Panc1 (cell line): ENCODE measurements around the gene SCNN1G. TPM values are rescaled to one million over a fixed set of nuclear protein-coding genes. Genes with fewer than 3 reads are reported as not detected.

Source experiments
- ATAC-seq: fragments of 200-7000 bp; cut with Tn5 transposase; 2 replicates; pipeline ENCODE4 v1.9.1; 2020; ENCODE audit warnings: mild to moderate bottlenecking, moderate library complexity
- BruUV-seq: library from RNA; stranded (reverse); fragments of 400-500 nt; replicated peaks from 2 replicates; lab custom pipeline; 2021; lab: Mats Ljungman, UMichigan
- CTCF ChIA-PET: fragments of 300-600 bp; sonication (Branson Sonifier 250); formaldehyde crosslinking; loops from one replicate; lab custom pipeline; 2022; ENCODE audit warnings: antibody characterized with exemption; lab: Charles Lee
- POLR2A ChIA-PET: fragments of 300-600 bp; sonication (Branson Sonifier 250); formaldehyde crosslinking; loops from one replicate; lab custom pipeline; 2022; ENCODE audit warnings: antibody characterized with exemption; lab: Charles Lee
- DNase-seq: peaks from one replicate; pipeline ENCODE4 v3.0.0-alpha.2; 2010; ENCODE audit warnings: low read depth, low spot score
- H3K27ac ChIP-seq: 2 replicates; pipeline ENCODE4 v1.5.1; 2011; ENCODE audit warnings: mild to moderate bottlenecking, low read length, inconsistent platforms
- H3K27me3 ChIP-seq: fragments of 200-500 bp; sonication (Bioruptor generic); 2 replicates; pipeline ENCODE4 v1.6.0; 2014; ENCODE audit warnings: low read length, inconsistent platforms; ENCODE audit not compliant: control insufficient read depth, insufficient read depth
- H3K36me3 ChIP-seq: fragments of 200-500 bp; sonication (Bioruptor generic); 2 replicates; pipeline ENCODE4 v1.5.1; 2014; ENCODE audit warnings: inconsistent platforms, mild to moderate bottlenecking, low read length, moderate library complexity; ENCODE audit not compliant: control insufficient read depth, insufficient read depth
- H3K4me1 ChIP-seq: 2 replicates; pipeline ENCODE4 v1.5.1; 2011; ENCODE audit warnings: inconsistent platforms, mild to moderate bottlenecking, low read length, moderate library complexity; ENCODE audit not compliant: control insufficient read depth, insufficient read depth
- H3K4me3 ChIP-seq, 2 experiments: 2 replicates each; pipeline ENCODE4 v1.5.1; 2011 to 2012; ENCODE audit warnings: low read depth in 2 of 2, low read length in 2 of 2, mild to moderate bottlenecking in 2 of 2, inconsistent platforms in 1 of 2, moderate library complexity in 1 of 2
- H3K9me3 ChIP-seq: fragments of 200-500 bp; sonication (Bioruptor generic); 2 replicates; pipeline ENCODE4 v1.5.1; 2014; ENCODE audit warnings: low read depth, mild to moderate bottlenecking, inconsistent platforms, low read length, moderate library complexity; ENCODE audit not compliant: control insufficient read depth, insufficient read depth
- POLR2AphosphoS5 ChIP-seq: IDR thresholded peaks from 2 replicates; pipeline ENCODE4 v1.6.1; 2012; ENCODE audit warnings: mild to moderate bottlenecking, low read depth, low read length, moderate library complexity
- SIN3A ChIP-seq: IDR thresholded peaks from 2 replicates; pipeline ENCODE4 v1.6.1; 2012; ENCODE audit warnings: low read depth, mild to moderate bottlenecking, low read length, moderate library complexity, borderline replicate concordance; ENCODE audit not compliant: insufficient read depth
- TCF7L2 ChIP-seq: IDR thresholded peaks from 2 replicates; pipeline ENCODE4 v1.6.1; 2011; ENCODE audit warnings: mild to moderate bottlenecking, low read depth, low read length, inconsistent platforms
- in situ Hi-C: cut with HindIII; loops from 2 replicates; pipeline ENCODE4 v1.10.0; 2016; ENCODE audit warnings: low sequenced_read_pairs, low pct_unique_long_range_greater_than_20kb
- intact Hi-C: fragments of 100-400 bp; cut with micrococcal nuclease; formaldehyde crosslinking; loops from one replicate; pipeline ENCODE4 v1.10.0; 2022; ENCODE audit not compliant: unreplicated experiment
- total RNA-seq: library from RNA; stranded (reverse); gene quantifications from one replicate; pipeline ENCODE4 v1.2.1, GENCODE V29; 2021; ENCODE audit not compliant: unreplicated experiment
- TF ChIP-seq, protein P1 (sequence below), 2 experiments: IDR thresholded peaks; 2 replicates each; pipeline ENCODE4 v1.6.1; 2011 to 2012; ENCODE audit warnings: low read depth in 2 of 2, control low read depth in 1 of 2, low read length in 1 of 2, mild to moderate bottlenecking in 1 of 2, moderate library complexity in 1 of 2; ENCODE audit not compliant: insufficient read depth in 1 of 2
- TF ChIP-seq, protein P2 (sequence below): fragments of 450-650 bp; IDR thresholded peaks from 2 replicates; pipeline ENCODE4 v1.5.1; 2017; ENCODE audit warnings: mild to moderate bottlenecking

The SCNN1G gene
- total RNA-seq, 1 experiment from 2014 or later: 3.4 TPM

DNA sequence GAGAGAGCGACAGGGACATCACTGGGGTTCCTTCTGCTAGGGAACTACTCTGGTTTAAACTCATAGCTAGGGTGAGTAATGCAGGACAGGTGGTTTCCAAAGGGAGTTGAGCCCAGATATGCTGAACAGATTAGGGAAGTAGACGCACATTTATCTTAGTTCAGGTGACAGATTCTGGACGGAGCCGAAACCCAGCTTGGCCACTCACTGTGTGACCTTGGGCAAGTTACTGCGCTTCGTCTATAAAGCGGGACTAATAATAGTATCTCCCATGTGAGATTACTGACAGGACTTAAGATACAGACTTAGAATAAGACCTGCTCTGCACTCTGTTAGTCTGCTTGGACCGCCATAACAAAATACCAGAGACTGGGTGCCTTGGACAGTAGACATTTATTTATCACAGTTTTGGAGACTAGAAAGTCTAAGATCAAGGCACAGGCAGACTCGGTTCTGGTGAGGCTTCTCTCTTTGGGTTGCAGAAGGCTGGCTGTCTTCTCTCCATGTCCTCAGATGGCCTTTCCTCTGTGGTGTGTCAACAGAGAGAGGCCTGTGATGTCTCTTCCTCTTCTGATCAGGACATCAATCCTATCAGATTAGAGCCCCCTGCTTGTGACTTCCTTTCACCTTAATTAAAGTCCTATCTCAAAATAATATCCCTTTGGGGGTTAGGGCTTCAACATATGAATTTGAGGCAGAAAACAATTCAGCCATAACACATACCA is 12.1 kb downstream of the SCNN1G start:
- no peak for ATAC-seq
- H3K9me3 ChIP-seq: no peaks in the 10 kb centered on the region
- TF ChIP-seq, protein P1, sequence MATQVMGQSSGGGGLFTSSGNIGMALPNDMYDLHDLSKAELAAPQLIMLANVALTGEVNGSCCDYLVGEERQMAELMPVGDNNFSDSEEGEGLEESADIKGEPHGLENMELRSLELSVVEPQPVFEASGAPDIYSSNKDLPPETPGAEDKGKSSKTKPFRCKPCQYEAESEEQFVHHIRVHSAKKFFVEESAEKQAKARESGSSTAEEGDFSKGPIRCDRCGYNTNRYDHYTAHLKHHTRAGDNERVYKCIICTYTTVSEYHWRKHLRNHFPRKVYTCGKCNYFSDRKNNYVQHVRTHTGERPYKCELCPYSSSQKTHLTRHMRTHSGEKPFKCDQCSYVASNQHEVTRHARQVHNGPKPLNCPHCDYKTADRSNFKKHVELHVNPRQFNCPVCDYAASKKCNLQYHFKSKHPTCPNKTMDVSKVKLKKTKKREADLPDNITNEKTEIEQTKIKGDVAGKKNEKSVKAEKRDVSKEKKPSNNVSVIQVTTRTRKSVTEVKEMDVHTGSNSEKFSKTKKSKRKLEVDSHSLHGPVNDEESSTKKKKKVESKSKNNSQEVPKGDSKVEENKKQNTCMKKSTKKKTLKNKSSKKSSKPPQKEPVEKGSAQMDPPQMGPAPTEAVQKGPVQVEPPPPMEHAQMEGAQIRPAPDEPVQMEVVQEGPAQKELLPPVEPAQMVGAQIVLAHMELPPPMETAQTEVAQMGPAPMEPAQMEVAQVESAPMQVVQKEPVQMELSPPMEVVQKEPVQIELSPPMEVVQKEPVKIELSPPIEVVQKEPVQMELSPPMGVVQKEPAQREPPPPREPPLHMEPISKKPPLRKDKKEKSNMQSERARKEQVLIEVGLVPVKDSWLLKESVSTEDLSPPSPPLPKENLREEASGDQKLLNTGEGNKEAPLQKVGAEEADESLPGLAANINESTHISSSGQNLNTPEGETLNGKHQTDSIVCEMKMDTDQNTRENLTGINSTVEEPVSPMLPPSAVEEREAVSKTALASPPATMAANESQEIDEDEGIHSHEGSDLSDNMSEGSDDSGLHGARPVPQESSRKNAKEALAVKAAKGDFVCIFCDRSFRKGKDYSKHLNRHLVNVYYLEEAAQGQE (IDR thresholded peaks at IDR 0.05; ENCODE audit: insufficient read depth in 1 of 2, low read depth in 2 of 2, low read length in 1 of 2): no peak
- TF ChIP-seq SIN3A (no peak), POLR2AphosphoS5 (no peak), TCF7L2 (no peak)
- TF ChIP-seq, protein P2, sequence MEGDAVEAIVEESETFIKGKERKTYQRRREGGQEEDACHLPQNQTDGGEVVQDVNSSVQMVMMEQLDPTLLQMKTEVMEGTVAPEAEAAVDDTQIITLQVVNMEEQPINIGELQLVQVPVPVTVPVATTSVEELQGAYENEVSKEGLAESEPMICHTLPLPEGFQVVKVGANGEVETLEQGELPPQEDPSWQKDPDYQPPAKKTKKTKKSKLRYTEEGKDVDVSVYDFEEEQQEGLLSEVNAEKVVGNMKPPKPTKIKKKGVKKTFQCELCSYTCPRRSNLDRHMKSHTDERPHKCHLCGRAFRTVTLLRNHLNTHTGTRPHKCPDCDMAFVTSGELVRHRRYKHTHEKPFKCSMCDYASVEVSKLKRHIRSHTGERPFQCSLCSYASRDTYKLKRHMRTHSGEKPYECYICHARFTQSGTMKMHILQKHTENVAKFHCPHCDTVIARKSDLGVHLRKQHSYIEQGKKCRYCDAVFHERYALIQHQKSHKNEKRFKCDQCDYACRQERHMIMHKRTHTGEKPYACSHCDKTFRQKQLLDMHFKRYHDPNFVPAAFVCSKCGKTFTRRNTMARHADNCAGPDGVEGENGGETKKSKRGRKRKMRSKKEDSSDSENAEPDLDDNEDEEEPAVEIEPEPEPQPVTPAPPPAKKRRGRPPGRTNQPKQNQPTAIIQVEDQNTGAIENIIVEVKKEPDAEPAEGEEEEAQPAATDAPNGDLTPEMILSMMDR: no peak
- intact Hi-C loops: no loop called here
- no peak for DNase-seq
- in situ Hi-C loops: no loop called here
- no peaks in the 10 kb centered on the region for H3K4me1 ChIP-seq
- no peaks in the 10 kb centered on the region; the same call in 1 of the 2 replicates for H3K36me3 ChIP-seq
- no TSS peak for BruUV-seq
- ChIA-PET POLR2A (no interaction called here), CTCF (no interaction called here)
- H3K27me3 ChIP-seq: no peaks in the 10 kb centered on the region
- H3K27ac ChIP-seq: no peak overlapping the region
- H3K4me3 ChIP-seq: no peak overlapping the region

DNA sequence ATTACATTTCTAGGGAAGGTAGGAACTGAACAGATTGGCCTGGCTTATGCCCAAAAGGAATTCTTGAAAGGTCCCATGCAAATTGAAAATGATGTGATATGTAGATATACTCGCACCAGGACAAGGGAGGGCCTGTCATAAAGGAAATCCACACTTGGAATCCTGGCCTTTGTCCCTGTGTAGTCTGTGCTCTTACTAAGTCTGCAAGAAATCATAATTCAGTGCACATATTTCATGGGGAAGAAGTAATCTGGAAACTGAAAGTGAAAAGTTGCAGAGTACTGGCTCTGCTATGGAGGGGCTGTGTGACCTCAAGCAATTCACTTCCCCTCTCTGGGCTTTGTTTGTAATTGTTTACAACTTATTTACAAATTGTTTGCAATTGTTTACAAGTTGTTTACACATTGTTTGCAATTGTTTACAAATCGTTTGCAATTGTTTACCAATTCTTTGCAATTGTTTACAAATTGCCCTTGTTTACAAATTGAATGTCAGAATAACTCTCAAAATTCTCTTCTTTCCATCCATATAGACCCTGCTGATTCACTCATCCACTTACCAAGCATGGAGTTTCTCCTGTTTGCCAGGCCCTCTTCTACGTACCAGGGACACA is 12.9 kb downstream of the SCNN1G start:
- Histone ChIP-seq H3K9me3 (no peaks in the 10 kb centered on the region), H3K36me3 (no peaks in the 10 kb centered on the region; the same call in 1 of the 2 replicates), H3K27ac (no peak overlapping the region; the same call in 1 of the 2 replicates), H3K4me3 (no peak overlapping the region), H3K4me1 (no peaks in the 10 kb centered on the region), H3K27me3 (no peaks in the 10 kb centered on the region)
- intact Hi-C loops: no loop called here
- ATAC-seq: no peak
- DNase-seq: no peak
- ChIA-PET CTCF (no interaction called here), POLR2A (no interaction called here)
- BruUV-seq: no TSS peak
- in situ Hi-C loops: no loop called here
- TF ChIP-seq, protein P1 (IDR thresholded peaks at IDR 0.05; ENCODE audit: insufficient read depth in 1 of 2, low read depth in 2 of 2, low read length in 1 of 2): no peak
- TF ChIP-seq POLR2AphosphoS5: no peak
- TF ChIP-seq, protein P2: no peak
- TF ChIP-seq TCF7L2: no peak
- TF ChIP-seq SIN3A: no peak
